ENCODE results near the gene CNTNAP2.

GRCh38 chr7:148379677-148380076 is 2263.1 kb downstream of the CNTNAP2 start:
- no peak for TF ChIP-seq RFX5 (IDR thresholded peaks at IDR 0.05; ENCODE audit: low read depth, low read length)
- no peak for TF ChIP-seq POLR2AphosphoS2 (IDR thresholded peaks at IDR 0.05; ENCODE audit: low read length)
- TF ChIP-seq MXI1 (IDR thresholded peaks at IDR 0.05; ENCODE audit: low read depth, low read length), result no peak
- TF ChIP-seq MAX (CRISPR knock-in tag; IDR thresholded peaks at IDR 0.05), result no peak
- TF ChIP-seq ZC3H11A (IDR thresholded peaks at IDR 0.05; ENCODE audit: low read depth, low read length), result no peak
- TF ChIP-seq NCOA6 (IDR thresholded peaks at IDR 0.05), result no peak
- TF ChIP-seq ZNF766 (CRISPR knock-in tag; conservative IDR thresholded peaks at IDR 0.05), result no peak
- no peak for TF ChIP-seq ATF3 (IDR thresholded peaks at IDR 0.05)
- no peak for TF ChIP-seq ATF3 (CRISPR knock-in tag; conservative IDR thresholded peaks at IDR 0.05)
- TF ChIP-seq REST (IDR thresholded peaks at IDR 0.05; ENCODE audit: borderline replicate concordance), result no peak
- no peak for TF ChIP-seq REST (CRISPR knock-in tag; IDR thresholded peaks at IDR 0.05; ENCODE audit: low read depth)
